GM18502 (cell line): ENCODE results near the gene SLC39A3.

Source experiments
- ATAC-seq: cut with Tn5 transposase; IDR thresholded peaks from one replicate; pipeline ENCODE4 v1.9.1; 2021; ENCODE audit warnings: mild to moderate bottlenecking; ENCODE audit not compliant: unreplicated experiment, poor library complexity

Gene SLC39A3

GRCh38 chr19:2711172-2711874 lies 28.5 kb downstream of the SLC39A3 start:
- no peak for ATAC-seq

- ATAC-seq, result no peak
These were observed 33.6 kb downstream of the SLC39A3 start for GRCh38 chr19:2706251-2706650.

- ATAC-seq, result no peak
These were observed 36.1 kb downstream of the SLC39A3 start for GRCh38 chr19:2703691-2704216.

GRCh38 chr19:2703077-2703437 lies 36.8 kb downstream of the SLC39A3 start:
- no peak for ATAC-seq

GRCh38 chr19:2702170-2703076 lies 37.4 kb downstream of the SLC39A3 start, which contains the start of gene GNG7:
TSS of gene GNG7 (minus strand) at chr19:2702694. CDS start at chr19:2520688, 182,006 bp downstream.
- ATAC-seq, result peak; percentile 68

GRCh38 chr19:2701361-2702169 lies 38.3 kb downstream of the SLC39A3 start:
- no peak for ATAC-seq

- no peak for ATAC-seq
These were observed 39.0 kb downstream of the SLC39A3 start for GRCh38 chr19:2700660-2701360.

- ATAC-seq, result no peak
These were observed 40.2 kb downstream of the SLC39A3 start for GRCh38 chr19:2699413-2700140.

GRCh38 chr19:2694196-2694595 lies 45.6 kb downstream of the SLC39A3 start:
- ATAC-seq, result no peak

- ATAC-seq, result no peak
These were observed 46.2 kb downstream of the SLC39A3 start for GRCh38 chr19:2693492-2694160.

GRCh38 chr19:2691951-2692350 lies 47.9 kb downstream of the SLC39A3 start:
- ATAC-seq, result no peak

- no peak for ATAC-seq
These were observed 49.0 kb downstream of the SLC39A3 start for GRCh38 chr19:2690856-2691255.

- ATAC-seq, result no peak
These were observed 53.5 kb downstream of the SLC39A3 start for GRCh38 chr19:2686360-2686759.

- no peak for ATAC-seq
These were observed 54.6 kb downstream of the SLC39A3 start for GRCh38 chr19:2685204-2685704.

GRCh38 chr19:2683430-2684003 lies 56.3 kb downstream of the SLC39A3 start:
- no peak for ATAC-seq
